Cardiac fibroblast (primary cell): ENCODE results near the gene RGS11.

Source experiments
- DNase-seq, 2 donors: peaks; one replicate each; pipeline versions ENCODE4 v3.0.0 to v3.0.0-alpha.2; 2010; ENCODE audit warnings: low read depth in 2 of 2
- H3K4me3 ChIP-seq, 2 donors: replicated peaks in 1 of 2; 1 replicate in 1 of 2; 2 replicates in 1 of 2; pipeline ENCODE4 v1.5.1; 2011; ENCODE audit warnings: low read depth in 2 of 2, low read length in 2 of 2, mild to moderate bottlenecking in 2 of 2, moderate library complexity in 1 of 2
- CTCF ChIP-seq: IDR thresholded peaks from one replicate; pipeline ENCODE4 v1.5.1; 2011; ENCODE audit warnings: low read depth, mild to moderate bottlenecking, low read length, inconsistent platforms

Gene RGS11

GRCh38 chr16:275041-275641 is 603 bp downstream of the RGS11 start:
- DNase-seq = no peak
- peak overlapping the region; percentile 38 to 43 for H3K4me3 ChIP-seq
- TF ChIP-seq CTCF = no peak

GRCh38 chr16:273547-274421 is 2.0 kb downstream of the RGS11 start:
- no peak overlapping the region for H3K4me3 ChIP-seq
- DNase-seq = no peak

GRCh38 chr16:272633-273546 is 2.9 kb downstream of the RGS11 start:
- no peak for DNase-seq
- TF ChIP-seq CTCF = no peak
- H3K4me3 ChIP-seq = no peak overlapping the region

More at GRCh38 chr16:273547-274421, 2.0 kb downstream of the RGS11 start:
- TF ChIP-seq CTCF = no peak

- H3K4me3 ChIP-seq = no peak overlapping the region
- no peak for TF ChIP-seq CTCF
- DNase-seq = no peak
Measured at GRCh38 chr16:270381-271255, 5.1 kb downstream of the RGS11 start.

GRCh38 chr16:269061-269796 is 6.5 kb downstream of the RGS11 start:
- TF ChIP-seq CTCF = no peak
- no peak overlapping the region for H3K4me3 ChIP-seq
- DNase-seq = no peak
